HG03045 (cell line): ENCODE measurements around the gene TBC1D3C.
"Not testable (repeated sequence)": the region's sequence is repeated elsewhere in the genome, so short reads cannot be mapped to it uniquely, and the experiment has no call there.

Experiments used
- ATAC-seq: cut with Tn5 transposase; IDR thresholded peaks from one replicate; pipeline ENCODE4 v1.9.1; 2021; ENCODE audit warnings: mild to moderate bottlenecking, moderate library complexity; ENCODE audit not compliant: unreplicated experiment

TBC1D3C gene

GRCh38 chr17:38068534-38068933 lies at the start of gene TBC1D3C:
Gene TBC1D3C (minus strand): TSS chr17:38068634. CDS start chr17:38067066, 1,568 bp downstream.
- not testable (repeated sequence) for ATAC-seq

DNA sequence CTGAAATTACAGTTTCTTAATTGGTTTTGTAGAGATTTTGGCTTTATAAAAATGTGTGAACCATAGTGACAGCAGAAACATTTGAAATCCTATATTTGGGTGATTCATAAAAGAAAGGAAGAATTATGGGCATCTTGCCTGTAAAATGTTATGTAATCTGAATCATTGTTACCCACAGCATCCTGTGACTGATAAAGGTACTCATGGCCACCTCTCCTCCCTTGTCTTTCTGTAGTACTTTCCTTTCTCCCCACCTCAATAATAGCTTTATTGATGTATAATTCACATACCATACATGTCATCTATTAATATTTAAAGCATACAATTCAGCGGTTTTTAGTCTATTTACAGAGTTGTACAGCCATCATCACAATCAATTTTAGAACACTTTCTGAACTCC lies 30.8 kb upstream of the TBC1D3C start:
- not testable (repeated sequence) for ATAC-seq

DNA sequence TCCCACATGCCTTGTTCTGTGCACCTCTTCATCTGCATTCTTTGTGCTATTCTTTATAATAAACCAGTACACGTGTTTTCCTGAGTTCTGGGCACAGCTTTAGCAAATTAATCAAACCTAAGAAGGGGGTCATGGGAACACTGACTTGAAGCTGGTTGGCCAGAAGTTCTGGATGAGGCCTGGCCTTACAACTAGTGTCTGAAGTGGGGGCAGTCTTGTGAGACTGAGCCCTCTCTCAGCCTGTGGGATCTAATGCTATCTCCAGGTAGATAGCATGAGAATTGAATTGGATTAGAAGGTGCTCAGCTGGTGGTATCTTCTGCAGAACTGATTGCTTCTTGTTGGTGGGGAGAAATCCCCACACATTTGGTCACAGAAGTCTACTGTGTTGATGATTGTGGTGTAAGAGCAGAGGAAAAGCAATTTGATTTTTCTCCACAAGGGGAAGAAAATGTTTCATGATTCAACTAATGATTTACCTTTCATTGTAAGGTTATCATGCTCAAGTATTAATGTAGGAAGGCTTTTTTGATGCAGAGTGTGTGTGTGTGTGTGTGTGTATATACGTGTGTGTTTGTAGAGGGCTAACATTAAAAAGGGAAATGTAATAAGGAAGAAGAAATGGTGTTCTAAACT lies 25.7 kb upstream of the TBC1D3C start:
- ATAC-seq: not testable (repeated sequence)

- not testable (repeated sequence) for ATAC-seq
Observed at GRCh38 chr17:38088120-38088519, 19.7 kb upstream of the TBC1D3C start.

DNA sequence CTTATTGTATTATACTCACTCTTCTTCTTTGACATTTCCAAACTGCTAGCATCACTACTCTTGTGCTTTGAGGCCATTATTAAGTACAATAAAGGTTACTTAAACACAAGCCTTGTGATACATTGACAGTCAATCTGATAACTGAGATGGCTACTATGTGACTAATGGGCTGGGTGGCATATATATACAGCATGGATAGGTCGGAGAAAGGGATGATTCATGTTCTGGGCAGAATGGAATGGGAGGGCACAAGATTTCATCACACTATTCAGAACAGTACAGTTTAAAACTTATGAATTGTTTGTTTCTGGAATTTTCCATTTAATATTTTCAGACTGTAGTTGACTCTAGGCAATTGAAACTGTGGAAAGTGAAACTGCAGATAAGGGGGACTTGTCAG lies 18.9 kb upstream of the TBC1D3C start:
- not testable (repeated sequence) for ATAC-seq
